Muscle of leg (tissue), 11 donors: ENCODE measurements around the gene MUC13. TPM values are rescaled to one million over a fixed set of nuclear protein-coding genes. Genes with fewer than 3 reads are reported as not detected.

Source experiments
- DNase-seq: peaks from one replicate; pipeline ENCODE4 v3.0.0; 2013
- H3K27ac ChIP-seq: one replicate; pipeline ENCODE4 v1.5.1; 2013; ENCODE audit warnings: mild to moderate bottlenecking, low read length, control low read depth
- H3K27me3 ChIP-seq: one replicate; pipeline ENCODE4 v1.6.1; 2013; ENCODE audit warnings: low read length; ENCODE audit not compliant: control insufficient read depth, insufficient read depth
- H3K36me3 ChIP-seq: one replicate; pipeline ENCODE4 v1.6.1; 2013; ENCODE audit warnings: low read length; ENCODE audit not compliant: control insufficient read depth, insufficient read depth
- H3K4me1 ChIP-seq: one replicate; pipeline ENCODE4 v1.6.1; 2013; ENCODE audit warnings: low read length; ENCODE audit not compliant: control insufficient read depth, insufficient read depth
- H3K4me3 ChIP-seq: one replicate; pipeline ENCODE4 v1.5.1; 2013; ENCODE audit warnings: low read length, control low read depth
- H3K9me3 ChIP-seq: replicated peaks from 2 replicates; pipeline ENCODE4 v1.6.1; 2013; ENCODE audit warnings: low read depth, low read length; ENCODE audit not compliant: control insufficient read depth
- WGBS: methylation state at CpG from one replicate; pipeline ENCODE4 v1.1.5; 2013; ENCODE audit warnings: missing lambda C conversion rate; ENCODE audit not compliant: insufficient coverage; 5-methylcytosine and 5-hydroxymethylcytosine counted together
- polyA plus RNA-seq, 8 donors: library from polyadenylated mRNA; unstranded; fragments of 120-200 nt; gene quantifications; one replicate each; pipeline versions ENCODE4 v1.2.1 to v1.2.3, GENCODE V29; 2013; ENCODE audit warnings: inconsistent platforms in 1 of 8, low replicate concordance in 1 of 8; ENCODE audit not compliant: insufficient read length in 8 of 8, insufficient read depth in 1 of 8
- total RNA-seq: library from RNA; stranded (reverse); fragments of 120-200 nt; gene quantifications from one replicate; pipeline ENCODE4 v1.2.4, GENCODE V29; 2013

The MUC13 gene
- total and polyA plus RNA-seq, 9 donors: 0.14 to 80.9 (median 0.42) TPM; not detected in 4

DNA sequence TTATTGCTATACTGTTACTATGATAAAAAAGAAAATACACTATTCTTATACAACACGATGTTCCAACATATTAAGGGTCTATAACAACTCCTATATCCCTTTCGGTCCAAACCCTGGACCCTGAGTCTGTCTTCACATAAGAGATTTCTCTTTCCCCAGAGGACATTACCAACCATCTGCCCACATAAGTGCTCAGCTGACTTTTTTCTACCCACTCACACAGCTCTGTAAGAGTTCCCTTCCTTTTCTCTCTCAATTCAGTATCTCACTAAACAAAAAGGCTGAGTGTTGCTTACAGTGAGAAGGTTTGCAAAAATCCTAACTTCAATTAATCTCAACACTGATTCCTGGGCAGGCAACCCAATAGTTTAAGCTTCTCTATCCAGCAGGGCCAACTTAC lies 77.9 kb downstream of the MUC13 start:
- H3K4me1 ChIP-seq: peaks cover 4% of the 10 kb centered on the region

More for the DNA sequence above, 77.9 kb downstream of the MUC13 start:
- H3K4me3 ChIP-seq: no peak overlapping the region
- H3K36me3 ChIP-seq: no peaks in the 10 kb centered on the region
- WGBS: 83% methylated on average over 2 of the region's 2 CpGs
- H3K27ac ChIP-seq: no peak overlapping the region
- no peaks in the 10 kb centered on the region for H3K9me3 ChIP-seq
- no peak for DNase-seq
- H3K27me3 ChIP-seq: no peaks in the 10 kb centered on the region

Other genes with a start within 250 kb of the MUC13 start
- 20.5 TPM for gene UMPS, start 204.3 kb downstream of the MUC13 start, total RNA-seq
- gene UMPS, start 204.3 kb downstream of the MUC13 start, polyA plus RNA-seq: 10 to 100 TPM; 17.2 to 27.3 (median 19.5) TPM
- gene ITGB5, start 47.4 kb downstream of the MUC13 start, total RNA-seq: 14.3 TPM
- 10 to 100 TPM; 18.8 to 60.4 (median 31.1) TPM for gene ITGB5, start 47.4 kb downstream of the MUC13 start, polyA plus RNA-seq
- gene HEG1, start 121.2 kb upstream of the MUC13 start, total RNA-seq: 21.8 TPM
- gene HEG1, start 121.2 kb upstream of the MUC13 start, polyA plus RNA-seq: 10 to 100 TPM; 19.3 to 43.4 (median 33.2) TPM